GM23338 (cell line): Measurements from ENCODE around the gene TGFBR3. TPM values are rescaled to one million over a fixed set of nuclear protein-coding genes. Genes with fewer than 3 reads are reported as not detected.

Experiments
- EZH2phosphoT487 ChIP-seq: fragments of 200-600 bp; sonication (generic); IDR thresholded peaks from one replicate; pipeline ENCODE4 v1.8.1; 2018; ENCODE audit warnings: antibody characterized with exemption; ENCODE audit not compliant: unreplicated experiment
- STAT1 ChIP-seq: IDR thresholded peaks from one replicate; pipeline ENCODE4 v1.6.1; 2016; ENCODE audit warnings: antibody characterized with exemption; ENCODE audit not compliant: unreplicated experiment
- polyA plus RNA-seq: library from polyadenylated mRNA; unstranded; fragments of >200 nt; fragmentation: Nextera tagmentation; extraction: Ambion mirVana; gene quantifications from 2 replicates; pipeline ENCODE4 v1.2.1, GENCODE V29; 2016
- total RNA-seq: library from RNA; depleted of rRNA; stranded (reverse); fragments of >200 nt; shearing (Covaris generic); gene quantifications from 2 replicates; pipeline ENCODE4 v1.2.3, GENCODE V29; 2014
- TF ChIP-seq, protein P1 (sequence below): fragments of 250-450 bp; sonication (Bioruptor Pico); IDR thresholded peaks from 2 replicates; pipeline ENCODE4 v1.5.0; 2020; ENCODE audit warnings: mild to moderate bottlenecking, moderate library complexity
- TF ChIP-seq, protein P2 (sequence below): IDR thresholded peaks from 2 replicates; pipeline ENCODE4 v1.6.1; 2016; ENCODE audit warnings: antibody characterized with exemption
- TF ChIP-seq, protein P3 (sequence below): IDR thresholded peaks from one replicate; pipeline ENCODE4 v1.6.1; 2018; ENCODE audit warnings: antibody characterized with exemption; ENCODE audit not compliant: unreplicated experiment

TGFBR3 gene
- total and polyA plus RNA-seq, 2 experiments from 2014 or later: 1.7 to 2.9 TPM

DNA sequence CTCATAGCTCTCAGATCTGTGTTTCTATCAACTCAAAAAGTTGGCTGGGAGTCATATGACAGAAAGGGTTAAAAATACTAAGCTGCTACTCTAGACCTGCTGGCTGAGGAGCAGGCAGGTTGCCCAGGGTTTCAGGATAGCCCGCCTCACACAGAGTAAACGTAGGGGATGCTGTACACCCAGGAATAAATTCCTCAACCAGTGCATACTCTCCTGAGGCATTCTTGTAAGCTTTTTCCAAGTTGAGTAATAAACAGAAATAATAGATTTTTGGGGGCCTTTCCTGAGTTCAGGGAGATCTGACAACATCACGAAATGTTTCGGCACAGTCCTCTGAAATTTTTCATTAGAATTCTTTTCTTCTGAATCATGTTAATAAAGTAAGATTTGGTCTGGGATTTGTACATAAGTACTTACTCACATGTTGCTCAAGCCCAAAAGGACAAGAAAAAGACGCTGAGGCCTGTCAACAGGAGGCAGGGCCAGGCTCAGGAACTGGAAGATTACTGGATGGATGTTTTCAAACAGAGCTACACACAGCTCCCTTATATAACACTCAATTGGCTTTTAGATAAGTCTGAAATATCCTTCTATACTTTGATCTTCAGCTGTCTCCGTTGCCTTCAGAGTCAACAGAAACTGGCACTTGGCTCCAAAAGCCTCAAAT, 41.0 kb downstream of the TGFBR3 start (continued):
- TF ChIP-seq, protein P1, sequence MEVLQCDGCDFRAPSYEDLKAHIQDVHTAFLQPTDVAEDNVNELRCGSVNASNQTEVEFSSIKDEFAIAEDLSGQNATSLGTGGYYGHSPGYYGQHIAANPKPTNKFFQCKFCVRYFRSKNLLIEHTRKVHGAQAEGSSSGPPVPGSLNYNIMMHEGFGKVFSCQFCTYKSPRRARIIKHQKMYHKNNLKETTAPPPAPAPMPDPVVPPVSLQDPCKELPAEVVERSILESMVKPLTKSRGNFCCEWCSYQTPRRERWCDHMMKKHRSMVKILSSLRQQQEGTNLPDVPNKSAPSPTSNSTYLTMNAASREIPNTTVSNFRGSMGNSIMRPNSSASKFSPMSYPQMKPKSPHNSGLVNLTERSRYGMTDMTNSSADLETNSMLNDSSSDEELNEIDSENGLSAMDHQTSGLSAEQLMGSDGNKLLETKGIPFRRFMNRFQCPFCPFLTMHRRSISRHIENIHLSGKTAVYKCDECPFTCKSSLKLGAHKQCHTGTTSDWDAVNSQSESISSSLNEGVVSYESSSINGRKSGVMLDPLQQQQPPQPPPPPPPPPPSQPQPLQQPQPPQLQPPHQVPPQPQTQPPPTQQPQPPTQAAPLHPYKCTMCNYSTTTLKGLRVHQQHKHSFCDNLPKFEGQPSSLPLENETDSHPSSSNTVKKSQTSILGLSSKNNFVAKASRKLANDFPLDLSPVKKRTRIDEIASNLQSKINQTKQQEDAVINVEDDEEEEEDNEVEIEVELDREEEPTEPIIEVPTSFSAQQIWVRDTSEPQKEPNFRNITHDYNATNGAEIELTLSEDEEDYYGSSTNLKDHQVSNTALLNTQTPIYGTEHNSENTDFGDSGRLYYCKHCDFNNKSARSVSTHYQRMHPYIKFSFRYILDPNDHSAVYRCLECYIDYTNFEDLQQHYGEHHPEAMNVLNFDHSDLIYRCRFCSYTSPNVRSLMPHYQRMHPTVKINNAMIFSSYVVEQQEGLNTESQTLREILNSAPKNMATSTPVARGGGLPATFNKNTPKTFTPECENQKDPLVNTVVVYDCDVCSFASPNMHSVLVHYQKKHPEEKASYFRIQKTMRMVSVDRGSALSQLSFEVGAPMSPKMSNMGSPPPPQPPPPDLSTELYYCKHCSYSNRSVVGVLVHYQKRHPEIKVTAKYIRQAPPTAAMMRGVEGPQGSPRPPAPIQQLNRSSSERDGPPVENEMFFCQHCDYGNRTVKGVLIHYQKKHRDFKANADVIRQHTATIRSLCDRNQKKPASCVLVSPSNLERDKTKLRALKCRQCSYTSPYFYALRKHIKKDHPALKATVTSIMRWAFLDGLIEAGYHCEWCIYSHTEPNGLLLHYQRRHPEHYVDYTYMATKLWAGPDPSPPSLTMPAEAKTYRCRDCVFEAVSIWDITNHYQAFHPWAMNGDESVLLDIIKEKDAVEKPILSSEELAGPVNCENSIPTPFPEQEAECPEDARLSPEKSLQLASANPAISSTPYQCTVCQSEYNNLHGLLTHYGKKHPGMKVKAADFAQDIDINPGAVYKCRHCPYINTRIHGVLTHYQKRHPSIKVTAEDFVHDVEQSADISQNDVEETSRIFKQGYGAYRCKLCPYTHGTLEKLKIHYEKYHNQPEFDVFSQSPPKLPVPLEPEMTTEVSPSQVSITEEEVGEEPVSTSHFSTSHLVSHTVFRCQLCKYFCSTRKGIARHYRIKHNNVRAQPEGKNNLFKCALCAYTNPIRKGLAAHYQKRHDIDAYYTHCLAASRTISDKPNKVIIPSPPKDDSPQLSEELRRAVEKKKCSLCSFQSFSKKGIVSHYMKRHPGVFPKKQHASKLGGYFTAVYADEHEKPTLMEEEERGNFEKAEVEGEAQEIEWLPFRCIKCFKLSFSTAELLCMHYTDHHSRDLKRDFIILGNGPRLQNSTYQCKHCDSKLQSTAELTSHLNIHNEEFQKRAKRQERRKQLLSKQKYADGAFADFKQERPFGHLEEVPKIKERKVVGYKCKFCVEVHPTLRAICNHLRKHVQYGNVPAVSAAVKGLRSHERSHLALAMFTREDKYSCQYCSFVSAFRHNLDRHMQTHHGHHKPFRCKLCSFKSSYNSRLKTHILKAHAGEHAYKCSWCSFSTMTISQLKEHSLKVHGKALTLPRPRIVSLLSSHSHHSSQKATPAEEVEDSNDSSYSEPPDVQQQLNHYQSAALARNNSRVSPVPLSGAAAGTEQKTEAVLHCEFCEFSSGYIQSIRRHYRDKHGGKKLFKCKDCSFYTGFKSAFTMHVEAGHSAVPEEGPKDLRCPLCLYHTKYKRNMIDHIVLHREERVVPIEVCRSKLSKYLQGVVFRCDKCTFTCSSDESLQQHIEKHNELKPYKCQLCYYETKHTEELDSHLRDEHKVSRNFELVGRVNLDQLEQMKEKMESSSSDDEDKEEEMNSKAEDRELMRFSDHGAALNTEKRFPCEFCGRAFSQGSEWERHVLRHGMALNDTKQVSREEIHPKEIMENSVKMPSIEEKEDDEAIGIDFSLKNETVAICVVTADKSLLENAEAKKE (CRISPR knock-in tag): no peak
- TF ChIP-seq STAT1: no peak
- TF ChIP-seq, protein P2, sequence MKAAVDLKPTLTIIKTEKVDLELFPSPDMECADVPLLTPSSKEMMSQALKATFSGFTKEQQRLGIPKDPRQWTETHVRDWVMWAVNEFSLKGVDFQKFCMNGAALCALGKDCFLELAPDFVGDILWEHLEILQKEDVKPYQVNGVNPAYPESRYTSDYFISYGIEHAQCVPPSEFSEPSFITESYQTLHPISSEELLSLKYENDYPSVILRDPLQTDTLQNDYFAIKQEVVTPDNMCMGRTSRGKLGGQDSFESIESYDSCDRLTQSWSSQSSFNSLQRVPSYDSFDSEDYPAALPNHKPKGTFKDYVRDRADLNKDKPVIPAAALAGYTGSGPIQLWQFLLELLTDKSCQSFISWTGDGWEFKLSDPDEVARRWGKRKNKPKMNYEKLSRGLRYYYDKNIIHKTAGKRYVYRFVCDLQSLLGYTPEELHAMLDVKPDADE: no peak
- TF ChIP-seq, protein P3, sequence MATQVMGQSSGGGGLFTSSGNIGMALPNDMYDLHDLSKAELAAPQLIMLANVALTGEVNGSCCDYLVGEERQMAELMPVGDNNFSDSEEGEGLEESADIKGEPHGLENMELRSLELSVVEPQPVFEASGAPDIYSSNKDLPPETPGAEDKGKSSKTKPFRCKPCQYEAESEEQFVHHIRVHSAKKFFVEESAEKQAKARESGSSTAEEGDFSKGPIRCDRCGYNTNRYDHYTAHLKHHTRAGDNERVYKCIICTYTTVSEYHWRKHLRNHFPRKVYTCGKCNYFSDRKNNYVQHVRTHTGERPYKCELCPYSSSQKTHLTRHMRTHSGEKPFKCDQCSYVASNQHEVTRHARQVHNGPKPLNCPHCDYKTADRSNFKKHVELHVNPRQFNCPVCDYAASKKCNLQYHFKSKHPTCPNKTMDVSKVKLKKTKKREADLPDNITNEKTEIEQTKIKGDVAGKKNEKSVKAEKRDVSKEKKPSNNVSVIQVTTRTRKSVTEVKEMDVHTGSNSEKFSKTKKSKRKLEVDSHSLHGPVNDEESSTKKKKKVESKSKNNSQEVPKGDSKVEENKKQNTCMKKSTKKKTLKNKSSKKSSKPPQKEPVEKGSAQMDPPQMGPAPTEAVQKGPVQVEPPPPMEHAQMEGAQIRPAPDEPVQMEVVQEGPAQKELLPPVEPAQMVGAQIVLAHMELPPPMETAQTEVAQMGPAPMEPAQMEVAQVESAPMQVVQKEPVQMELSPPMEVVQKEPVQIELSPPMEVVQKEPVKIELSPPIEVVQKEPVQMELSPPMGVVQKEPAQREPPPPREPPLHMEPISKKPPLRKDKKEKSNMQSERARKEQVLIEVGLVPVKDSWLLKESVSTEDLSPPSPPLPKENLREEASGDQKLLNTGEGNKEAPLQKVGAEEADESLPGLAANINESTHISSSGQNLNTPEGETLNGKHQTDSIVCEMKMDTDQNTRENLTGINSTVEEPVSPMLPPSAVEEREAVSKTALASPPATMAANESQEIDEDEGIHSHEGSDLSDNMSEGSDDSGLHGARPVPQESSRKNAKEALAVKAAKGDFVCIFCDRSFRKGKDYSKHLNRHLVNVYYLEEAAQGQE: no peak
- TF ChIP-seq EZH2phosphoT487: no peak
